T-cell (primary cell): ENCODE results near the gene ANXA10. TPM values are rescaled to one million over a fixed set of nuclear protein-coding genes. Genes with fewer than 3 reads are reported as not detected.
A peak's percentile ranks its signal among the peaks of the same experiment; 100 is the strongest.

Source experiments
- ATAC-seq, 4 experiments: fragments of 200-7000 bp in 3 of 4; fragments of 150-1000 bp in 1 of 4; cut with Tn5 transposase; replicated peaks in 1 of 4; 1 replicate in 3 of 4; 2 replicates in 1 of 4; pipeline ENCODE4 v1.10.0; 2021; ENCODE audit warnings: moderate library complexity in 3 of 4, mild to moderate bottlenecking in 2 of 4, moderate number of reproducible peaks in 1 of 4
- CTCF ChIA-PET, 2 donors: fragments of 300-600 bp; sonication (Branson Sonifier 250); formaldehyde crosslinking; loops; one replicate each; lab custom pipeline; 2022; ENCODE audit warnings: antibody characterized with exemption in 2 of 2; lab: Charles Lee
- POLR2A ChIA-PET, 2 donors: fragments of 300-600 bp; sonication (Branson Sonifier 250); formaldehyde crosslinking; loops; one replicate each; lab custom pipeline; 2022; ENCODE audit warnings: antibody characterized with exemption in 2 of 2; lab: Charles Lee
- DNase-seq, 35 experiments: peaks; one replicate each; pipeline versions ENCODE4 v3.0.0 to v3.0.0-alpha.2; 2013 to 2023
- H3K27ac ChIP-seq: one replicate; pipeline ENCODE4 v1.5.1; 2013; ENCODE audit warnings: low read length
- H3K27me3 ChIP-seq, 2 experiments: replicated peaks in 1 of 2; 1 replicate in 1 of 2; 2 replicates in 1 of 2; pipeline versions ENCODE4 v1.6.1 to v1.7.0; 2013; ENCODE audit warnings: low read length in 1 of 2, mixed read lengths in 1 of 2; ENCODE audit not compliant: control insufficient read depth in 2 of 2, insufficient read depth in 2 of 2; ENCODE audit errors: extremely low read depth in 1 of 2
- H3K36me3 ChIP-seq, 2 donors: 1 replicate in 1 of 2; 2 replicates in 1 of 2; pipeline versions ENCODE4 v1.6.1 to v1.7.0; 2013; ENCODE audit warnings: low read length in 1 of 2; ENCODE audit not compliant: control insufficient read depth in 2 of 2, insufficient read depth in 1 of 2; ENCODE audit errors: extremely low read depth in 1 of 2
- H3K4me1 ChIP-seq, 2 experiments: 1 replicate in 1 of 2; 2 replicates in 1 of 2; pipeline versions ENCODE4 v1.6.1 to v1.7.0; 2013; ENCODE audit warnings: low read length in 2 of 2, mixed read lengths in 1 of 2; ENCODE audit not compliant: insufficient read depth in 2 of 2, control insufficient read depth in 1 of 2; ENCODE audit errors: extremely low read depth in 1 of 2
- H3K4me3 ChIP-seq, 2 donors: 1 replicate in 1 of 2; 2 replicates in 1 of 2; pipeline versions ENCODE4 v1.5.1 to v1.7.0; 2013; ENCODE audit warnings: mild to moderate bottlenecking in 2 of 2, low read length in 1 of 2, moderate library complexity in 1 of 2; ENCODE audit not compliant: control insufficient read depth in 1 of 2; ENCODE audit errors: extremely low read depth in 1 of 2
- H3K9me3 ChIP-seq: 2 replicates; pipeline ENCODE4 v1.7.0; 2013
- H3K27ac Mint-ChIP-seq, 2 donors: one replicate each; pipeline ENCODE4 v1.8.0; 2020 to 2021; ENCODE audit warnings: mild to moderate bottlenecking in 2 of 2, mixed read lengths in 2 of 2
- H3K27me3 Mint-ChIP-seq, 2 donors: one replicate each; pipeline ENCODE4 v1.8.0; 2021 to 2022; ENCODE audit warnings: mixed read lengths in 2 of 2
- H3K36me3 Mint-ChIP-seq: one replicate; pipeline ENCODE4 v1.8.0; 2021; ENCODE audit warnings: mixed read lengths
- H3K4me1 Mint-ChIP-seq, 3 donors: one replicate each; pipeline ENCODE4 v1.8.0; 2020 to 2022; ENCODE audit warnings: mixed read lengths in 3 of 3, mild to moderate bottlenecking in 1 of 3
- H3K4me3 Mint-ChIP-seq, 3 donors: one replicate each; pipeline ENCODE4 v1.8.0; 2020 to 2022; ENCODE audit warnings: mild to moderate bottlenecking in 3 of 3, mixed read lengths in 3 of 3, moderate library complexity in 3 of 3
- H3K9me3 Mint-ChIP-seq, 3 donors: one replicate each; pipeline ENCODE4 v1.8.0; 2020 to 2022; ENCODE audit warnings: mixed read lengths in 3 of 3
- WGBS: methylation state at CpG from one replicate; pipeline ENCODE4 v1.1.5; 2013; ENCODE audit warnings: missing lambda C conversion rate; ENCODE audit not compliant: insufficient coverage; 5-methylcytosine and 5-hydroxymethylcytosine counted together
- total RNA-seq, 35 experiments: library from RNA in 6 of 35; stranded (reverse) in 6 of 35; fragments of 120-200 nt in 1 of 35; gene quantifications; one replicate each; pipeline versions ENCODE4 v1.2.1 to v1.2.4 and lab custom pipeline; 2013 to 2026

Gene ANXA10
- total RNA-seq, 5 donors from 2014 or later (not counting 1 experiment from before 2014, with no cell fraction given) = not detected

DNA sequence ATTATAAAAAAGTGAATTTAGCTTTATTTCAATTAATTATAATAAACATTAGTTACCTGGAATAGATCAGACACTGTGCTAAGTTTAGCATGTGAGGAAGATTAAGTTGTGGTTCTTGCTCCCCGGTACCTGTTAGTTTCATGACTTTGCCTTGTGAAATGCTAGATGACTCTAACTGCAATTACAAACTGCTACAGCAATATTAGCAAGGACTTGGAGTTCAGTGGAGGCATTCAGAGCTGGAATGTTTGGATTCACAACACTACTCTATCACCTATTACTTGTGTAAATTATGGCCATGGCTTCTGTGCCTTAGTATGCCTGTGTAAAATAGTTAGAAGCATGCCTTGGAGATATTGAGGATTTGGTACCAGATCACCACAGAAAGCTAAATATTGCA, 21.4 kb upstream of the ANXA10 start:
- no peak overlapping the region for H3K4me3 Mint-ChIP-seq
- no CpG with 5 or more reads among the region's 1 CpG for WGBS

DNA sequence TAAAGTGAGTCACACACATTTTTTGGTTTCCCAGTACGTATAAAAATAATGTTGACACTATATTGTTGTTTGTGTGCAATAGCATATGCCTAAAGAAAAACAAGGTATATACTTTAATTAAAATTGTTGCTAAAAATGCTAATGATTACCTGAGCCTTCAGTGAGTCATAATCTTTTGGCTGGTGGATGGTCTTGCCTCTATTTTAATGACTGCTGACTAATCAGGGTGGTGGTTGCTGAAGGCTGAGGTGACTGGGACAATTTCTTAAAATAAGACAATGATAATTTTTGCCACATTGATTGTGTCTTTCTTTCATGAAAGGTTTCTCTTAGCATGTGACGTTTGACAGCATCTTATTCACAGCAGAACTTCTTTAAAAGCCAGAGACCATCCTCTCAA, 21.0 kb upstream of the ANXA10 start:
- POLR2A ChIA-PET = no interaction called here
- H3K27ac ChIP-seq = no peak overlapping the region
- CTCF ChIA-PET = no interaction called here
- no peaks in the 10 kb centered on the region for H3K4me1 ChIP-seq
- Mint-ChIP-seq H3K27me3 (peaks cover 0 to 7% of the 10 kb centered on the region in 2 donors), H3K36me3 (no peaks in the 10 kb centered on the region), H3K27ac (no peak overlapping the region), H3K9me3 (peaks cover 0 to 8% (median 0%) of the 10 kb centered on the region in 3 donors), H3K4me1 (no peaks in the 10 kb centered on the region), H3K4me3 (no peak overlapping the region)
- H3K4me3 ChIP-seq = no peak overlapping the region
- H3K27me3 ChIP-seq = no peaks in the 10 kb centered on the region
- no peaks in the 10 kb centered on the region for H3K9me3 ChIP-seq
- ATAC-seq = no peak
- H3K36me3 ChIP-seq = no peaks in the 10 kb centered on the region
- no peak for DNase-seq
- no CpG with 5 or more reads among the region's 2 CpGs for WGBS

More for the DNA sequence above, 21.4 kb upstream of the ANXA10 start:
- Histone ChIP-seq H3K9me3 (no peaks in the 10 kb centered on the region), H3K27me3 (no peaks in the 10 kb centered on the region), H3K4me3 (no peak overlapping the region), H3K4me1 (no peaks in the 10 kb centered on the region), H3K27ac (no peak overlapping the region), H3K36me3 (no peaks in the 10 kb centered on the region)
- ChIA-PET CTCF (no interaction called here), POLR2A (no interaction called here)
- peaks cover 0 to 7% of the 10 kb centered on the region in 2 donors for H3K27me3 Mint-ChIP-seq
- no peak for ATAC-seq
- H3K9me3 Mint-ChIP-seq = peaks cover 0 to 8% (median 0%) of the 10 kb centered on the region in 3 donors
- H3K27ac Mint-ChIP-seq = no peak overlapping the region
- H3K4me1 Mint-ChIP-seq = no peaks in the 10 kb centered on the region
- DNase-seq = no peak
- no peaks in the 10 kb centered on the region for H3K36me3 Mint-ChIP-seq

DNA sequence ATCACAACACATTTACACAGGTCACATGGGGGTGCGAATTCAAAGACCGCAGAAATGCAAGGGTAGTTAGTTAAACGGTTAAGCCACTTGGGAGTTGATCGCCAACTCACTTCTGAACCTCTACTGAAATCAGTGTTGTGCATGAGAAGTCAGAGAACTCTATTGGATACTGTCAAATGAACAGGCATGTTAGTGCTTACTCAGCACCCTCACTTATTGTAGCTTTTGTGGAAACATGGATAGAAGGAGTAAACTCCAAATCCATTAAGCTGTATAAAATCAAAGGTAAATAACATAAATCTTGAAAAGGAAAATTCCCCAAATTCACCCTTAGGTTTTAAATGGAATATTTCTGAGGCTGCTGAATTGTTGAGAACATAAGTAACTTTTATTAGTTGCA, 17.5 kb upstream of the ANXA10 start:
- no peak overlapping the region for H3K4me3 Mint-ChIP-seq
- Histone ChIP-seq H3K4me1 (no peaks in the 10 kb centered on the region), H3K36me3 (no peaks in the 10 kb centered on the region), H3K27ac (no peak overlapping the region), H3K27me3 (no peaks in the 10 kb centered on the region), H3K9me3 (no peaks in the 10 kb centered on the region), H3K4me3 (no peak overlapping the region)
- no peaks in the 10 kb centered on the region for H3K4me1 Mint-ChIP-seq
- no peaks in the 10 kb centered on the region for H3K36me3 Mint-ChIP-seq
- peaks cover 0 to 1% of the 10 kb centered on the region in 2 donors for H3K27me3 Mint-ChIP-seq
- ChIA-PET CTCF (interaction anchor here in 1 of 2 donors (0.7 kb wide), 1 partner anchor 1080 kb away, joined by 3 read pairs; no protein-coding TSS in a partner anchor), POLR2A (no interaction called here)
- WGBS = no CpG with 5 or more reads among the region's 4 CpGs
- DNase-seq = no peak
- ATAC-seq = no peak
- no peaks in the 10 kb centered on the region for H3K9me3 Mint-ChIP-seq
- no peak overlapping the region for H3K27ac Mint-ChIP-seq

DNA sequence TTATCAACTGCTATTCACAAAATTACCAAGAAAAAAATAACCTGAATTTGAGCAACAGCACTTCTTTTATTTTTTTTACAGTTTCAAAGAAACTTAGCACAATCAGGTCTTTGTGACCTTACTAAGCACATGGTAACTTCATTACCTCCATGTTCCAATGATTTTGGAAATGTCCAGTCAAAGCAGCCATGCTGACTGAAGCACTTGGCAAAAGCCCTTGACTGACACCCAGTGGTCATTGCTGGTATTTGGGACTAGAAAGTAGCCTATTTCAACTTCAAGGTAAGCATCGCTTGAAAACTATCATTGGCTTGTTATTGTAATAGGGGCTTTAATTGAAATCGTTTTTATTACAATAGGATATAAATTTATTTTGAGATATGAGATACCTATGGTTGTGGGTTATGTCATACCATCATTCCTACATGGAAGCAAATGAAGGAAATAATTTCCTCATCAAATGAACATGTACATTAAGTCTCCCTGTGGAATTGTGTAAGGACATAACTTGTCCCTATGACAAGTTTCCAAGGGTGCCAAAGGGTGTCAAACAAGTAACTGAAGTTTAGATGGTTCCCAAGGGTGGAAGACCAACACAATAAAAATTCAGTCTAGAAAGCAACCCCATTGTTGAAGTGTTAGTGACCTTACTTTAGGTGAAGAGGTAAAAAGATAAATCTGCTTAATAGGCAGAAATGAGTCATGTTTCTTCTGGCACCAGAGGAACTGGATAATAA, 15.2 kb upstream of the ANXA10 start:
- Mint-ChIP-seq H3K9me3 (no peaks in the 10 kb centered on the region), H3K27me3 (no peaks in the 10 kb centered on the region), H3K36me3 (no peaks in the 10 kb centered on the region), H3K27ac (no peak overlapping the region), H3K4me1 (no peaks in the 10 kb centered on the region), H3K4me3 (no peak overlapping the region)
- DNase-seq (peak in 14 of 35 experiments; percentile 0 to 26 (median 2)), ATAC-seq (no peak)
- no peak overlapping the region for H3K27ac ChIP-seq
- H3K4me1 ChIP-seq = no peaks in the 10 kb centered on the region
- no peaks in the 10 kb centered on the region for H3K27me3 ChIP-seq
- no peak overlapping the region for H3K4me3 ChIP-seq
- CTCF ChIA-PET = no interaction called here
- POLR2A ChIA-PET = no interaction called here
- no peaks in the 10 kb centered on the region for H3K9me3 ChIP-seq
- no CpG with 5 or more reads among the region's 2 CpGs for WGBS
- H3K36me3 ChIP-seq = no peaks in the 10 kb centered on the region

DNA sequence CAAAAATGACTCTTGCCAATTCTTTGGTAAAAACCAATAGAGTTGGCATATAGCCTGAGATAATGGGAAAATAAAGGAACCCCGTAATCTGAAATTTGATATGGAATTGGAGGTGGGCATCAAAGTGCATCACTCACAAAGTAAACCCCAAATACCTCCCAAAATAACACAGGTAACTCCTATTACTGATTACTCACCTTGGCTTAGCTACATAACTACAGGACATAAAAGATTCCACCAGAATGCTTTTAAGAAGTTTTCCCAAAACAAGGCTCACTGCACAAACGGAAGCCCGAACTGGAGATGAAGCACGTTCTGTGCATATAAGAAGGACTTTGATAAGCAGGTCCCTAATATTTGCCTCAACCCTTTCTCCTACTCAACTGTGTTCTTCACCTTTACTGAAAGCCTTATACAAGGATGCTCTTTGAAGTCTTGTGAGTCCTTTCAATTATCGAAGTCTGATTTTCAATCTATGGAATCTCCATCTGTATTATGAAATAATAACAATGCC, 14.6 kb upstream of the ANXA10 start:
- no peak overlapping the region for H3K27ac ChIP-seq
- no peaks in the 10 kb centered on the region for H3K27me3 Mint-ChIP-seq
- POLR2A ChIA-PET = no interaction called here
- no peaks in the 10 kb centered on the region for H3K4me1 Mint-ChIP-seq
- H3K27ac Mint-ChIP-seq = no peak overlapping the region
- no peaks in the 10 kb centered on the region for H3K4me1 ChIP-seq
- no peak overlapping the region for H3K4me3 ChIP-seq
- CTCF ChIA-PET = no interaction called here
- no peak for DNase-seq
- no peak for ATAC-seq
- 100% methylated on average over 2 of the region's 5 CpGs for WGBS
- H3K4me3 Mint-ChIP-seq = no peak overlapping the region
- no peaks in the 10 kb centered on the region for H3K9me3 Mint-ChIP-seq
- H3K36me3 ChIP-seq = no peaks in the 10 kb centered on the region
- no peaks in the 10 kb centered on the region for H3K36me3 Mint-ChIP-seq
- H3K27me3 ChIP-seq = no peaks in the 10 kb centered on the region
- H3K9me3 ChIP-seq = no peaks in the 10 kb centered on the region

DNA sequence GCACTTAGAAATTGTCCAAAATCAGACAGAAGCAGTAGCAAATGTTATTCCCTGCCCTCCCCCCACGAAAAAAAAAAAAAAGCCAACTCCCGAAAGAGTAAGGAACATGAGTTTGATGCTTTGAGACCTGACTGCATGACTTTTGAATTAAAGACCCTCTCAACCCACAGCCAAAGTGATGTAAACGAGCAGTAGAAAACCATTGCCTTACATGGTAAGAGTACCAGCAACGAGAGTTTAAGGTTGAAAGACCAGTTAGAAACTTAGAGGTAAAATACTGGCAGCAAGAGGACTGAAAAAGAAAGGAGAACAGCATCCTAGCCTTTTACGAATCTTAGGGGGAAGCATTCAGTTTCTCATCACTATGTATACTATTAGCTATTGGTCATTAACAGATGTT, 10.0 kb upstream of the ANXA10 start:
- Mint-ChIP-seq H3K9me3 (peaks cover 3 to 7% (median 5%) of the 10 kb centered on the region in 3 donors), H3K4me3 (no peak overlapping the region), H3K4me1 (no peaks in the 10 kb centered on the region), H3K27me3 (no peaks in the 10 kb centered on the region), H3K27ac (no peak overlapping the region), H3K36me3 (no peaks in the 10 kb centered on the region)
- Histone ChIP-seq H3K4me1 (no peaks in the 10 kb centered on the region), H3K4me3 (no peak overlapping the region), H3K27ac (no peak overlapping the region), H3K36me3 (no peaks in the 10 kb centered on the region), H3K27me3 (no peaks in the 10 kb centered on the region), H3K9me3 (no peaks in the 10 kb centered on the region)
- no peak for ATAC-seq
- WGBS = no CpG with 5 or more reads among the region's 5 CpGs
- ChIA-PET CTCF (no interaction called here), POLR2A (no interaction called here)
- no peak for DNase-seq
